ENCODE measurements around the gene TNPO3. TPM values are rescaled to one million over a fixed set of nuclear protein-coding genes. Genes with fewer than 3 reads are reported as not detected.

The TNPO3 gene
- total RNA-seq, 2 donors from 2014 or later: 15.8 to 23.9 TPM

GRCh38 chr7:128941946-128942526, 112.9 kb downstream of the TNPO3 start:
- intact Hi-C loops (cut with DNase I): no loop called here
- peaks cover 13% of the 10 kb centered on the region for H3K4me1 ChIP-seq

GRCh38 chr7:128941323-128941890, 113.5 kb downstream of the TNPO3 start:
- Histone ChIP-seq H3K4me1 (peaks cover 13% of the 10 kb centered on the region), H3K4me3 (no peak overlapping the region), H3K27me3 (no peaks in the 10 kb centered on the region), H3K36me3 (replicated peaks in 1 of 2; ENCODE audit: insufficient read depth in 1 of 2, low read depth in 2 of 2) (no peaks in the 10 kb centered on the region), H3K9me3 (no peaks in the 10 kb centered on the region), H3K27ac (no peak overlapping the region)
- TF ChIP-seq CTCF (IDR thresholded peaks at IDR 0.05) (no peak), POLR2A (IDR thresholded peaks at IDR 0.05) (no peak)
- ATAC-seq: no peak
- WGBS, 2 donors: 81 to 92% methylated on average over 12 to 15 of the region's 15 CpGs
- DNase-seq: no peak
- intact Hi-C loops (cut with DNase I): no loop called here

More at GRCh38 chr7:128941946-128942526, 112.9 kb downstream of the TNPO3 start:
- Histone ChIP-seq H3K27me3 (no peaks in the 10 kb centered on the region), H3K27ac (no peak overlapping the region), H3K36me3 (replicated peaks in 1 of 2; ENCODE audit: insufficient read depth in 1 of 2, low read depth in 2 of 2) (no peaks in the 10 kb centered on the region), H3K9me3 (no peaks in the 10 kb centered on the region), H3K4me3 (no peak overlapping the region)
- no peak for ATAC-seq
- TF ChIP-seq CTCF (IDR thresholded peaks at IDR 0.05) (no peak), POLR2A (IDR thresholded peaks at IDR 0.05) (no peak)
- 71 to 74% methylated on average over 15 to 16 of the region's 16 CpGs for WGBS, 2 donors
- DNase-seq: no peak

GRCh38 chr7:128940494-128941322, 114.2 kb downstream of the TNPO3 start:
- no peak for ATAC-seq
- Histone ChIP-seq H3K27me3 (no peaks in the 10 kb centered on the region), H3K4me1 (peaks cover 13% of the 10 kb centered on the region), H3K9me3 (no peaks in the 10 kb centered on the region), H3K36me3 (replicated peaks in 1 of 2; ENCODE audit: insufficient read depth in 1 of 2, low read depth in 2 of 2) (no peaks in the 10 kb centered on the region), H3K4me3 (no peak overlapping the region), H3K27ac (peak overlapping the region in 1 of 4 donors; percentile 50)
- 65 to 86% methylated on average over 8 to 20 of the region's 20 CpGs for WGBS, 2 donors
- intact Hi-C loops (cut with DNase I): no loop called here
- TF ChIP-seq POLR2A (IDR thresholded peaks at IDR 0.05): peak in 1 of 3 donors; percentile 43
- TF ChIP-seq CTCF (IDR thresholded peaks at IDR 0.05): no peak
- peak in 1 of 4 donors; percentile 61 for DNase-seq

- Histone ChIP-seq H3K27me3 (no peaks in the 10 kb centered on the region), H3K27ac (peak overlapping the region in 1 of 4 donors; percentile 50), H3K36me3 (replicated peaks in 1 of 2; ENCODE audit: insufficient read depth in 1 of 2, low read depth in 2 of 2) (no peaks in the 10 kb centered on the region), H3K4me3 (no peak overlapping the region), H3K4me1 (peaks cover 13% of the 10 kb centered on the region), H3K9me3 (no peaks in the 10 kb centered on the region)
- 68 to 73% methylated on average over 5 to 18 of the region's 18 CpGs for WGBS, 2 donors
- TF ChIP-seq POLR2A (IDR thresholded peaks at IDR 0.05) (no peak), CTCF (IDR thresholded peaks at IDR 0.05) (no peak)
- intact Hi-C loops (cut with DNase I): no loop called here
- ATAC-seq: no peak
- no peak for DNase-seq
These were observed 115.0 kb downstream of the TNPO3 start for GRCh38 chr7:128939861-128940410.
